GM12872 (cell line): ENCODE results near the gene SULF2.

Source experiments
- CTCF ChIP-seq: IDR thresholded peaks from 3 replicates; pipeline ENCODE4 v1.5.1; 2011; ENCODE audit warnings: low read depth, mild to moderate bottlenecking, low read length, moderate library complexity; ENCODE audit not compliant: insufficient read depth

The SULF2 gene

GRCh38 chr20:47642118-47642517, 143.2 kb downstream of the SULF2 start:
- TF ChIP-seq CTCF: no peak

- TF ChIP-seq CTCF: no peak
These were observed 146.4 kb downstream of the SULF2 start for GRCh38 chr20:47638851-47639250.

GRCh38 chr20:47635256-47635655, 150.0 kb downstream of the SULF2 start:
- no peak for TF ChIP-seq CTCF

GRCh38 chr20:47631078-47631477, 154.2 kb downstream of the SULF2 start:
- TF ChIP-seq CTCF: no peak

- TF ChIP-seq CTCF: no peak
These were observed 155.4 kb downstream of the SULF2 start for GRCh38 chr20:47629907-47630306.

- no peak for TF ChIP-seq CTCF
These were observed 157.7 kb downstream of the SULF2 start for GRCh38 chr20:47627540-47627939.

GRCh38 chr20:47623206-47623605, 162.1 kb downstream of the SULF2 start:
- no peak for TF ChIP-seq CTCF

GRCh38 chr20:47622118-47622665, 163.1 kb downstream of the SULF2 start:
- TF ChIP-seq CTCF: no peak
